Measurements from ENCODE around the gene IGSF23. TPM values are rescaled to one million over a fixed set of nuclear protein-coding genes. Genes with fewer than 3 reads are reported as not detected.

IGSF23 gene
- total and polyA plus RNA-seq, 11 donors: 0.21 to 3.5 (median 0.83) TPM; not detected in 8

MicroRNA genes within 50 kb of the gene (microRNA counts, 767-probe panel; counts per million panel counts)
- microRNA hsa-miR-4531: 2,301 to 2,550 counts per million in 2 donors

Small RNA genes lying within 50 kb of the gene (microRNA-seq; reads per million reads assigned to microRNA genes)
- 0 reads per million in 4 donors for gene MIR4531

Other genes starting within 250 kb of the IGSF23 start
- gene ZNF285, start 212.0 kb upstream of the IGSF23 start, total RNA-seq: 1 to 10 TPM; 2.0 to 6.7 (median 3.8) TPM
- 1 to 10 TPM; 2.3 to 3.4 TPM for gene ZNF285, start 212.0 kb upstream of the IGSF23 start, polyA plus RNA-seq
- gene ZNF229, start 165.1 kb upstream of the IGSF23 start, total RNA-seq: 10 to 100 TPM in 1 of 9 donors, 1 to 10 TPM in 8; 5.6 to 11.1 (median 6.7) TPM
- gene ZNF229, start 165.1 kb upstream of the IGSF23 start, polyA plus RNA-seq: 1 to 10 TPM; 2.5 to 6.1 TPM
- 10 to 100 TPM in 1 of 9 donors, 1 to 10 TPM in 8; 3.5 to 14.2 (median 4.5) TPM for gene ZNF180, start 113.0 kb upstream of the IGSF23 start, total RNA-seq
- 1 to 10 TPM; 2.0 to 5.0 TPM for gene ZNF180, start 113.0 kb upstream of the IGSF23 start, polyA plus RNA-seq
- not detected for gene CEACAM20, start 83.9 kb upstream of the IGSF23 start, total RNA-seq
- not detected for gene CEACAM20, start 83.9 kb upstream of the IGSF23 start, polyA plus RNA-seq
- gene PVR, start 30.3 kb downstream of the IGSF23 start, total RNA-seq: 100 to 1,000 TPM in 2 of 9 donors, 10 to 100 TPM in 7; 33.7 to 140 (median 49.1) TPM
- gene PVR, start 30.3 kb downstream of the IGSF23 start, polyA plus RNA-seq: 100 to 1,000 TPM in 1 of 2 donors, 10 to 100 TPM in 1; 34.1 to 143 TPM
- gene CEACAM19, start 57.9 kb downstream of the IGSF23 start, total RNA-seq: 1 to 10 TPM; 1.9 to 8.3 (median 5.1) TPM
- 10 to 100 TPM in 1 of 2 donors, 1 to 10 TPM in 1; 5.1 to 12.8 TPM for gene CEACAM19, start 57.9 kb downstream of the IGSF23 start, polyA plus RNA-seq
- not detected for gene CEACAM16, start 85.6 kb downstream of the IGSF23 start, total RNA-seq
- gene CEACAM16, start 85.6 kb downstream of the IGSF23 start, polyA plus RNA-seq: not detected
- gene BCL3, start 135.1 kb downstream of the IGSF23 start, total RNA-seq: 10 to 100 TPM; 11.7 to 90.5 (median 22.9) TPM
- 10 to 100 TPM; 18.6 to 18.9 TPM for gene BCL3, start 135.1 kb downstream of the IGSF23 start, polyA plus RNA-seq
- gene CBLC, start 164.3 kb downstream of the IGSF23 start, total RNA-seq: not detected
- gene CBLC, start 164.3 kb downstream of the IGSF23 start, polyA plus RNA-seq: under 1 TPM in 1 of 2 donors, not detected in 1; 0.04 TPM
- gene BCAM, start 195.5 kb downstream of the IGSF23 start, total RNA-seq: 100 to 1,000 TPM in 4 of 9 donors, 10 to 100 TPM in 5; 50.9 to 160 (median 94.3) TPM
- 100 to 1,000 TPM in 1 of 2 donors, 10 to 100 TPM in 1; 55.3 to 126 TPM for gene BCAM, start 195.5 kb downstream of the IGSF23 start, polyA plus RNA-seq
- 10 to 100 TPM; 37.0 to 99.6 (median 57.6) TPM for gene NECTIN2, start 232.7 kb downstream of the IGSF23 start, total RNA-seq
- 10 to 100 TPM; 40.9 to 96.5 TPM for gene NECTIN2, start 232.7 kb downstream of the IGSF23 start, polyA plus RNA-seq